ENCODE results near the gene SPON1. TPM values are rescaled to one million over a fixed set of nuclear protein-coding genes. Genes with fewer than 3 reads are reported as not detected.

The SPON1 gene
- total RNA-seq, 3 donors from 2014 or later (not counting 1 experiment from before 2014, with no cell fraction given) = 0.09 to 0.18 TPM; not detected in 1

DNA sequence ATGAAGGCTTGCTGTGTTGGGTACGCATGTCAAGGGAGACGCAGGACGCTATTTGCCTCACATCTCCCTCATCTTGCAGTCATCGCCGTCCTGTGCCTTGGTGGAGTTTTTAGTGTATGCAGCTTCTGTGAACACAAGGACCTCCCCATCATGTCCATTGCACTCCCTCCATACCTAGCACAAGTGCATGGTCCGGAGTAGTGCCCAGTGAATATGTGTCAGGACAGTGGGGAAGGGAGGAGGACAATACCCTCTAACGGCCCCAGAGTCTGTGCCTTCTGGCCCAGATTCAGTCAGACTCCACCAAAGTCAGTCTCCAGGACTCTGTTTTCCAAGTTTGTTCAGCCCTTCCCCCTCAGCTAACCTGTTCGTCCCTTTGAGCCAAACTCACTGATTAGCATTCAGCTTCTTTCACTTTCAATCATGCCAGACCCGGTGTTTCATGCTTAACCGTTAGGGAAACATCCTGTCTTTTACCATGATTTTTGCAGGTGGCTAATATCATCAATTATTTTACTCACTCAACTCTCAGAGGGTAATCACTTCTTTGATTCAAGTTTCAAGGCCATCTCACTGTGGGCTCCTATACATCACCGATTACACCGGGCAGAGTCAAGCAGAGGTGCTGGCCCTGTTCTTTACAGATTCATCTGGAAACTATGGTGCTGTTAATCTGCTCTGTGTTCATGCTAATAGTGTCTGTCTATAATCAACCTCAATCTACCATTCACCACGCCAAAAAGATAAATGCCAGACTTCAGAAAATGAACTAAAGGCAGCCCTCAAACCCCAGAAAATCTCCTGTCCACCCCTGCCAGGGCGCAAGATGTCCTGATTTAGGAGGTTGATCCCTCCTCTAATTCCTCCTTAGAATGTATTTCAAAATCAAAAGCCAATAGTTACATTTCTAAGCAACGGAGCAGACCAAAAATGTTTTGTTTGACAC lies 240.0 kb downstream of the SPON1 start:
- H3K27me3 ChIP-seq (ENCODE audit: control insufficient read depth, insufficient read depth, low read length) = no peaks in the 10 kb centered on the region
- no peaks in the 10 kb centered on the region for H3K4me1 Mint-ChIP-seq
- H3K9me3 ChIP-seq (ENCODE audit: control insufficient read depth, insufficient read depth, low read length) = no peaks in the 10 kb centered on the region
- no peak overlapping the region for H3K27ac ChIP-seq (ENCODE audit: low read length)
- H3K36me3 Mint-ChIP-seq = no peaks in the 10 kb centered on the region
- no peaks in the 10 kb centered on the region for H3K9me3 Mint-ChIP-seq
- H3K4me3 ChIP-seq (ENCODE audit: low read length) = no peak overlapping the region
- H3K4me1 ChIP-seq (ENCODE audit: control insufficient read depth, insufficient read depth, low read length) = no peaks in the 10 kb centered on the region
- no peak overlapping the region for H3K4me3 Mint-ChIP-seq
- intact Hi-C loops (cut with micrococcal nuclease) = no loop called here
- ATAC-seq (no peak), DNase-seq (no peak)
- H3K36me3 ChIP-seq (ENCODE audit: control insufficient read depth, insufficient read depth, low read length) = no peaks in the 10 kb centered on the region
- no peak overlapping the region for H3K27ac Mint-ChIP-seq
- H3K27me3 Mint-ChIP-seq (ENCODE audit: low read depth in 2 of 2) = peaks cover 7 to 17% of the 10 kb centered on the region in 2 donors
- TF ChIP-seq, protein P1, sequence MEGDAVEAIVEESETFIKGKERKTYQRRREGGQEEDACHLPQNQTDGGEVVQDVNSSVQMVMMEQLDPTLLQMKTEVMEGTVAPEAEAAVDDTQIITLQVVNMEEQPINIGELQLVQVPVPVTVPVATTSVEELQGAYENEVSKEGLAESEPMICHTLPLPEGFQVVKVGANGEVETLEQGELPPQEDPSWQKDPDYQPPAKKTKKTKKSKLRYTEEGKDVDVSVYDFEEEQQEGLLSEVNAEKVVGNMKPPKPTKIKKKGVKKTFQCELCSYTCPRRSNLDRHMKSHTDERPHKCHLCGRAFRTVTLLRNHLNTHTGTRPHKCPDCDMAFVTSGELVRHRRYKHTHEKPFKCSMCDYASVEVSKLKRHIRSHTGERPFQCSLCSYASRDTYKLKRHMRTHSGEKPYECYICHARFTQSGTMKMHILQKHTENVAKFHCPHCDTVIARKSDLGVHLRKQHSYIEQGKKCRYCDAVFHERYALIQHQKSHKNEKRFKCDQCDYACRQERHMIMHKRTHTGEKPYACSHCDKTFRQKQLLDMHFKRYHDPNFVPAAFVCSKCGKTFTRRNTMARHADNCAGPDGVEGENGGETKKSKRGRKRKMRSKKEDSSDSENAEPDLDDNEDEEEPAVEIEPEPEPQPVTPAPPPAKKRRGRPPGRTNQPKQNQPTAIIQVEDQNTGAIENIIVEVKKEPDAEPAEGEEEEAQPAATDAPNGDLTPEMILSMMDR (IDR thresholded peaks at IDR 0.05) = no peak
- WGBS (ENCODE audit: insufficient coverage) = 77% methylated on average over 12 of the region's 15 CpGs

DNA sequence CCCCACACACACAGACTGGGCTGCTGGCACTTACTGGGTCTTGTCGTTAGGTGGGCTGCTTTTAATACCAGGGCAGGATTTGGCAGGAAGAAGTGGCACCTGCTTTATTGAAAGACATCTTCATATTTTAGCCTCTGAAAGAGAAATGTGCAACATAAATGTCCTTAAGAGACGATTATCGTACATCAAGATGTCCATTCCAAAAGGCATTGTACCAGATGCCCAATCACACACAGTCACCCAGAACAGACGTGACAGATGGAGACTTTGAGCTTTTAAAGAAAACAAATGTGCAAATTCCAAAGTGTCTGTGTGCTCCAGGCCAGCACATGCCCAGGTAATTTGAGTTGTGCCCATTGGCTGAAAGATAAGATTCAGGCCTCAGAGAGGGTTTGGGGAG lies 240.8 kb downstream of the SPON1 start:
- 93% methylated on average over 4 of the region's 4 CpGs for WGBS (ENCODE audit: insufficient coverage)
- TF ChIP-seq, protein P1 (IDR thresholded peaks at IDR 0.05) = no peak
- Mint-ChIP-seq H3K4me1 (no peaks in the 10 kb centered on the region), H3K9me3 (no peaks in the 10 kb centered on the region), H3K36me3 (no peaks in the 10 kb centered on the region), H3K4me3 (no peak overlapping the region), H3K27me3 (ENCODE audit: low read depth in 2 of 2) (peaks cover 7 to 15% of the 10 kb centered on the region in 2 donors), H3K27ac (no peak overlapping the region)
- ATAC-seq (no peak), DNase-seq (no peak)
- H3K27ac ChIP-seq (ENCODE audit: low read length) = no peak overlapping the region
- H3K4me3 ChIP-seq (ENCODE audit: low read length) = no peak overlapping the region
- H3K27me3 ChIP-seq (ENCODE audit: control insufficient read depth, insufficient read depth, low read length) = no peaks in the 10 kb centered on the region
- intact Hi-C loops (cut with micrococcal nuclease) = no loop called here
- no peaks in the 10 kb centered on the region for H3K36me3 ChIP-seq (ENCODE audit: control insufficient read depth, insufficient read depth, low read length)
- H3K4me1 ChIP-seq (ENCODE audit: control insufficient read depth, insufficient read depth, low read length) = no peaks in the 10 kb centered on the region
- H3K9me3 ChIP-seq (ENCODE audit: control insufficient read depth, insufficient read depth, low read length) = no peaks in the 10 kb centered on the region

DNA sequence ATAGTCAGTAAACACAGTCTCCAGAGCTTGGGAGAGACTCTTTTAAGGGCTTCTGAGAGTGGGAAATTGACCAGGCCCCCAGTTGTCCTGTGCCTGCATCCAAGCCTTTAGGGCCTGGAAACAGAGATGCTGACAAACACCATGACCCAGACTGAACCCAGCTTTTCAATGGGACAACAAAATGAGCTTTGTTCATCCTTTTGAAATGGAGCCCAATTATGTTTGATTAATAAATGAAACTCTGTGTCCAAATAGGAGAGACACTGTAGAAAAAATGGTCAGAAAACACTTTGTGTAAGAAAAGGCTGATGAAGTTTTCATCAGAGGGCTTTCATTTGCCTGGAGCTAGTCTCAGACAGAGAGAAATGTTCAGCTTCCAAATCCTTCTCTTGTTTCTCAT lies 250.5 kb downstream of the SPON1 start:
- Mint-ChIP-seq H3K9me3 (no peaks in the 10 kb centered on the region), H3K27me3 (ENCODE audit: low read depth in 2 of 2) (peaks cover 11 to 14% of the 10 kb centered on the region in 2 donors), H3K27ac (no peak overlapping the region), H3K36me3 (no peaks in the 10 kb centered on the region), H3K4me3 (no peak overlapping the region), H3K4me1 (no peaks in the 10 kb centered on the region)
- intact Hi-C loops (cut with micrococcal nuclease) = no loop called here
- no peaks in the 10 kb centered on the region for H3K4me1 ChIP-seq (ENCODE audit: control insufficient read depth, insufficient read depth, low read length)
- H3K36me3 ChIP-seq (ENCODE audit: control insufficient read depth, insufficient read depth, low read length) = no peaks in the 10 kb centered on the region
- no peak overlapping the region for H3K4me3 ChIP-seq (ENCODE audit: low read length)
- no peak for ATAC-seq
- H3K9me3 ChIP-seq (ENCODE audit: control insufficient read depth, insufficient read depth, low read length) = no peaks in the 10 kb centered on the region
- H3K27ac ChIP-seq (ENCODE audit: low read length) = no peak overlapping the region
- peaks cover 2% of the 10 kb centered on the region for H3K27me3 ChIP-seq (ENCODE audit: control insufficient read depth, insufficient read depth, low read length)
- DNase-seq = no peak
- TF ChIP-seq, protein P1 (IDR thresholded peaks at IDR 0.05) = no peak

Measured in natural killer cell (primary cell).